ENCODE measurements around the gene PDE4B.

PDE4B gene

DNA sequence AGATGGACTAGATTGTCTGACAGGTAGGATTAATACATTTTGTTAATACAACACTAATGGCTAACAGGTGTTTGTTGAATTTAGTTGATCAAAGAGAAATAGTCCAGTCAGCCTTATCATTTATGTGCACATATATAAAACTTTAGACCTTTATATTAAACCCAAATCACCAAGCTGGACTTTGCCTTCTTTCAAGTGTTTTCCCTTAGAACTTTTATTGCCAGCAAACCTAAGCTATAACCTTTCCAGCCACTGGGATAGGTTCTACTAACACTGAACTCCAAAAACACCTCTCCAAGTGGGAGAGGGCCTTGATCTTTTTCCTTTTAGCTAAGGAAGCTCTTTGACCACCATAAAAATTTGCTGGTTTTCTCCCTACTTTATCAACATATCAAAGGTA lies 345.9 kb downstream of the PDE4B start:
- H3K4me1 ChIP-seq (ENCODE audit: control insufficient read depth, insufficient read depth, low read length): no peaks in the 10 kb centered on the region
- no peak overlapping the region for H3K27ac ChIP-seq (ENCODE audit: low read length)
- H3K4me3 ChIP-seq (ENCODE audit: low read length): no peak overlapping the region
- no peaks in the 10 kb centered on the region for H3K27me3 ChIP-seq (ENCODE audit: control insufficient read depth, insufficient read depth, low read length)
- H3K36me3 ChIP-seq (ENCODE audit: control insufficient read depth, insufficient read depth, low read length): no peaks in the 10 kb centered on the region
- H3K9me3 ChIP-seq (ENCODE audit: control insufficient read depth, insufficient read depth, low read length): no peaks in the 10 kb centered on the region
- DNase-seq (ENCODE audit: low read depth, low spot score): no peak

DNA sequence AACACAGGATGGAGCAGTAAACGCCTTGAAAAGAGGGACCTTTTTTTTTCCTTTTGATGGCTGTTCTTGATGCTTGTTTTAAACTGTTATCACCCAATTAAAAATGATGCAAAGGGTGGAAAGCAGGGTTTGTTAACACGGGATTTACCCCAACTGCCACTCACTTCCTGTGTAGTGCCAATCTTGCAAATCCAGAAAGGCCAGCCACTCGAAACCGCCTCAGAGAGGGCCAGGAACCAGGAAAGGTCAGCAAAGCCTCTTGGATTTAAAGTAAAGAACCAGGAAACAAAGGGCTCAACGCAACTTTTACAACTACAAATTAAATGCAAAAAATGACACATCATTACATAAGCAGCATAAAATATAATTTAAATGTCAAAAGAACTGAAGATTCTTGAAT lies 347.4 kb downstream of the PDE4B start:
- Histone ChIP-seq H3K27me3 (ENCODE audit: control insufficient read depth, insufficient read depth, low read length) (no peaks in the 10 kb centered on the region), H3K36me3 (ENCODE audit: control insufficient read depth, insufficient read depth, low read length) (no peaks in the 10 kb centered on the region), H3K27ac (ENCODE audit: low read length) (no peak overlapping the region), H3K4me3 (ENCODE audit: low read length) (no peak overlapping the region), H3K9me3 (ENCODE audit: control insufficient read depth, insufficient read depth, low read length) (no peaks in the 10 kb centered on the region), H3K4me1 (ENCODE audit: control insufficient read depth, insufficient read depth, low read length) (no peaks in the 10 kb centered on the region)
- WGBS (ENCODE audit: insufficient coverage, insufficient read length): no CpG with 5 or more reads among the region's 5 CpGs
- no peak for DNase-seq (ENCODE audit: low read depth, low spot score)

DNA sequence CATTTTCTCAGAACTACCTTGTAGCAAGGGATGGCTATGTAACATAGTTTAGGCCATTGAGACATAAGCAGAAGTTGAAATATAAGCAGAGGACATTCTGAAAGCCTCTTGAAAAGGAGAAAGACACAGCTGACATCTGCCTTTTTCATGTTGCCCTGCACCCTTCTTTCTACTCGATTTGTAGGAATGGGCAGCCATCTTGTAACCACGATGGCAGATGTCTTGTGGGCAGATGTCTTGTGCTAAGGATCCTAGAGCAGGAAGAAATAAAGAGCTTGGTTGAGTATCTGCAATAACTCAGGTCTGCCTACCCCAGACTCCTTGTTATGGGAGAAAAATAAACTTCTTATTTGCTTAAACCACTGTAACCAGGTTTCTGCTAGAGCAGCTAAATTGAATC lies 351.0 kb downstream of the PDE4B start:
- Histone ChIP-seq H3K27ac (ENCODE audit: low read length) (no peak overlapping the region), H3K9me3 (ENCODE audit: control insufficient read depth, insufficient read depth, low read length) (no peaks in the 10 kb centered on the region), H3K27me3 (ENCODE audit: control insufficient read depth, insufficient read depth, low read length) (no peaks in the 10 kb centered on the region), H3K4me1 (ENCODE audit: control insufficient read depth, insufficient read depth, low read length) (no peaks in the 10 kb centered on the region), H3K36me3 (ENCODE audit: control insufficient read depth, insufficient read depth, low read length) (no peaks in the 10 kb centered on the region), H3K4me3 (ENCODE audit: low read length) (no peak overlapping the region)
- no CpG with 5 or more reads among the region's 2 CpGs for WGBS (ENCODE audit: insufficient coverage, insufficient read length)
- DNase-seq (ENCODE audit: low read depth, low spot score): no peak

DNA sequence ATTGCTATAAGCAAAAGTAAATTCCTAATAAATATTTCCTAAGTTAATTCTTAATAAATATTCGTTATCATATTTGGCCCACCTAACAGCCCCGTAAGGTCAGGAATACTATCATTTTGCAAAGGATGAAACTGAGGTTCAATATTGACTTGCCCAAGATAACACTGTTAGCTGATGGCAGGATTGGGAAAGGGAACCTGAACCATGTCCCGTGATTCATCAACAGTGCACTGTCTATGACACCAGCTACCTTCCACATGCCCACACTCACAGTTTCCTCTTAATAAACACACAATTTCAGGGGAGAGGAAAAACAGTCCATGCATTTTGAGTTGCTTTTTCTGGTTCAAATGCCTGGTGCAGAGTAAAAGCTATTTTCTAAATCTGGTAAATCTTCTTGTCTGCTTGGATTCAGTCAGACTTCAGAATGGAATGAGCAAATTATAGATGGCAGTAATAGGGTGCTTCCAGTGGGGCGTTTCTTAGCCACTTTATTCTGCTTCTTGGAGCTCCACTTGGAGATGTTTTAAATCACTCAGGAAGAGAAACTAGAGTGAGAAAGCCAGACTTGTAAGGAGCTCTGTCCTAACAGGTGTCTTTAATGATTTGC lies 354.6 kb downstream of the PDE4B start:
- DNase-seq (ENCODE audit: low read depth, low spot score): no peak
- no peak overlapping the region for H3K27ac ChIP-seq (ENCODE audit: low read length)
- H3K4me1 ChIP-seq (ENCODE audit: control insufficient read depth, insufficient read depth, low read length): no peaks in the 10 kb centered on the region
- no peaks in the 10 kb centered on the region for H3K27me3 ChIP-seq (ENCODE audit: control insufficient read depth, insufficient read depth, low read length)
- H3K9me3 ChIP-seq (ENCODE audit: control insufficient read depth, insufficient read depth, low read length): no peaks in the 10 kb centered on the region
- WGBS (ENCODE audit: insufficient coverage, insufficient read length): no CpG with 5 or more reads among the region's 4 CpGs
- H3K36me3 ChIP-seq (ENCODE audit: control insufficient read depth, insufficient read depth, low read length): no peaks in the 10 kb centered on the region
- H3K4me3 ChIP-seq (ENCODE audit: low read length): no peak overlapping the region

DNA sequence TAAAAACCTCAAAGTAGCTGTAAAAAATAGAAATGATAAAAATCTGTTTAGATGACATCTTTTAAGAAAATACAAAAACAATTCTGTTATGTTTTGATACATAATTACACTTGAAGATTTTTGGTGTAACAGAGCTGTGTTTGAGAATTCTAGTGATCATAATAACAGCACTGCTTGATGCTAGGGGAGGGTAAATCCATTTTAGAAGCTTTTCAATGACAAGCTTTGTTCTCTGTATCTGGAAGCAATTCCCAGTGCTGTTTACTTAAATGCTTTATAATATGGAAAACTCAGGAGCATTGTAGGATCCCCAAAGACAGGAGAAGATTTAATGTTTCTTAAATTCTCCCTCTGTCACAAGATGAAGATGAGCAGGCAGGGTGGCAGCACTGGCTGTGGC lies 359.3 kb downstream of the PDE4B start:
- no peaks in the 10 kb centered on the region for H3K9me3 ChIP-seq (ENCODE audit: control insufficient read depth, insufficient read depth, low read length)
- no peak overlapping the region for H3K4me3 ChIP-seq (ENCODE audit: low read length)
- no peak for DNase-seq (ENCODE audit: low read depth, low spot score)
- H3K27me3 ChIP-seq (ENCODE audit: control insufficient read depth, insufficient read depth, low read length): no peaks in the 10 kb centered on the region
- H3K36me3 ChIP-seq (ENCODE audit: control insufficient read depth, insufficient read depth, low read length): no peaks in the 10 kb centered on the region
- no peaks in the 10 kb centered on the region for H3K4me1 ChIP-seq (ENCODE audit: control insufficient read depth, insufficient read depth, low read length)
- no peak overlapping the region for H3K27ac ChIP-seq (ENCODE audit: low read length)

DNA sequence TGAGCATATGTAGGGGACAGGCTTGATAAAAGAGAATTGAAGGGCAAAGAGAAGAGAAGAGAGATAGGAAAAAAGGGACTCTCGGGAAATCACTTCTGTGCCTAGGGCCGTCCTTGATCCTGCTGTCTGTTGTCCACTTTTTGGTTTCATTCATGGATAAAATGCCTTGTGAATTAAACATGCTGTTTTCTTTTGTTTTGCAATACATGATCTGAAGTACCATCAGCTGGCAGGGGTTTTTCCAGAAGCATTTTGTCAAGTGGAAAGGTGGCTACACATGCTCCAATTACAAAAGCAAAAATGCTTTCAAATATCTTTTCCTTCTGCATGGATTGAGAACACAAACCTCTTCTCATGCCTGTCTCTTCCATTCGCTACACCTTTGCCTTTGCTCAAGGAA lies 361.7 kb downstream of the PDE4B start:
- no CpG with 5 or more reads among the region's 3 CpGs for WGBS (ENCODE audit: insufficient coverage, insufficient read length)
- H3K27me3 ChIP-seq (ENCODE audit: control insufficient read depth, insufficient read depth, low read length): no peaks in the 10 kb centered on the region

DNA sequence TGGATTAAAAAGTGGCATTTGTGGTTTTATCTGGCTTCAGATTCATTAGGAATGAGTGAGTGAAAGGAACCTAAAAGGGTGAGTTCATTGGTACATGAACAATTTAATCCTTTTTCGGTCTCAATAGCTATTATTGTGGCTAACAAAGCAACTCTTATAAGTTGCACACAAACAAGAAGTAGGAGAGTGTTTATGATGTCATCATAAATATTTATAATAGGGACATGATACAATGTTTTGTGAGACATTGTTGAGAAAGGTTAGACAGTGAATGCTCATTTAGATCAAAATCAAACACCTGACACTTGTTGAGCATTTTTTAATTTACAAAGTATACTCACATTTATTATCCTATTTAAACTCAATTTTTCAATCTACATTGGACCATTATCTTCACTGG lies 363.4 kb downstream of the PDE4B start:
- no peak overlapping the region for H3K4me3 ChIP-seq (ENCODE audit: low read length)

More for the DNA sequence above, 361.7 kb downstream of the PDE4B start:
- H3K4me1 ChIP-seq (ENCODE audit: control insufficient read depth, insufficient read depth, low read length): no peaks in the 10 kb centered on the region
- no peaks in the 10 kb centered on the region for H3K9me3 ChIP-seq (ENCODE audit: control insufficient read depth, insufficient read depth, low read length)
- DNase-seq (ENCODE audit: low read depth, low spot score): no peak
- no peak overlapping the region for H3K27ac ChIP-seq (ENCODE audit: low read length)
- H3K4me3 ChIP-seq (ENCODE audit: low read length): no peak overlapping the region
- H3K36me3 ChIP-seq (ENCODE audit: control insufficient read depth, insufficient read depth, low read length): no peaks in the 10 kb centered on the region

DNA sequence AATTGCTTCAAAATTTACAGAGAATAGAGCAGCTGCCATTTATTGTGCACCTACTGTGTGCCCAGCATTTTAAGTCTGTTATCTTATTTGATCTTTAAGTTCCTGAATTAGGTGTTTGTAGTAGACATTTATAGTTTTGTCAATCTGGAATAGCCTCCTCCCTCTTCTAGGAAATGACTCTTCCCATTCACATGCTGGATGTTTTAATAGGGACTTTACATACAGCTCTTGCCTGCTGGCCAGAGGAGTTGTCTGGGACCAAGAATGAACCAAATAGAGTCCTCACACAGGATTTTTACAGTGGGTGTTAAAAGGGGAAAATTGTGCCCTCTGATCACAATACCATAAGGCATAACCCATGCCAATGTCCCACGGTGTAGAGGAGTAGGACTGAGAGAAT lies 367.1 kb downstream of the PDE4B start:
- Histone ChIP-seq H3K4me3 (ENCODE audit: low read length) (no peak overlapping the region), H3K4me1 (ENCODE audit: control insufficient read depth, insufficient read depth, low read length) (no peaks in the 10 kb centered on the region), H3K27ac (ENCODE audit: low read length) (no peak overlapping the region), H3K27me3 (ENCODE audit: control insufficient read depth, insufficient read depth, low read length) (no peaks in the 10 kb centered on the region), H3K36me3 (ENCODE audit: control insufficient read depth, insufficient read depth, low read length) (no peaks in the 10 kb centered on the region), H3K9me3 (ENCODE audit: control insufficient read depth, insufficient read depth, low read length) (no peaks in the 10 kb centered on the region)
- no CpG with 5 or more reads among the region's 1 CpG for WGBS (ENCODE audit: insufficient coverage, insufficient read length)
- no peak for DNase-seq (ENCODE audit: low read depth, low spot score)

More for the DNA sequence above, 363.4 kb downstream of the PDE4B start:
- no peaks in the 10 kb centered on the region for H3K9me3 ChIP-seq (ENCODE audit: control insufficient read depth, insufficient read depth, low read length)
- WGBS (ENCODE audit: insufficient coverage, insufficient read length): no CpG with 5 or more reads among the region's 1 CpG
- no peaks in the 10 kb centered on the region for H3K27me3 ChIP-seq (ENCODE audit: control insufficient read depth, insufficient read depth, low read length)
- H3K4me1 ChIP-seq (ENCODE audit: control insufficient read depth, insufficient read depth, low read length): no peaks in the 10 kb centered on the region
- no peak for DNase-seq (ENCODE audit: low read depth, low spot score)
- no peak overlapping the region for H3K27ac ChIP-seq (ENCODE audit: low read length)
- no peaks in the 10 kb centered on the region for H3K36me3 ChIP-seq (ENCODE audit: control insufficient read depth, insufficient read depth, low read length)

DNA sequence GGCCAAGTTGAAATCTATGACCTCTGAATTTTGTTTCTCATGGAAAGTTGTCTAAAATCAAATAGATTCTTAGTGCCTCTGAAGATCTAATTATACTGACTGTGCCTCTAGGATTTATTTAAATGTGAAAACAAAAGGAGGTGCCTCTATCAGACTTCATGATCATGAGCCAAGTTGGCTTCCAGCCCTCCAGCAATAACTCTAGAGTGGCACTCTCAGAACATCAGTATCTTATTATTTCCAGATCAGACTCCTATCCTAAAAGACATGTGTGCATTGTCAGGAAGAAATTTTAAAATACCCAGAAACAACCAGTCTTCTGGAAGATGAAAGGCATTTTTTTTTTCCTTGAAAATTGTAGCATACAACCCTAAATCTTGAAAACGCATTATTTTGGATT lies 368.0 kb downstream of the PDE4B start:
- Histone ChIP-seq H3K4me1 (ENCODE audit: control insufficient read depth, insufficient read depth, low read length) (no peaks in the 10 kb centered on the region), H3K36me3 (ENCODE audit: control insufficient read depth, insufficient read depth, low read length) (no peaks in the 10 kb centered on the region), H3K27me3 (ENCODE audit: control insufficient read depth, insufficient read depth, low read length) (no peaks in the 10 kb centered on the region), H3K4me3 (ENCODE audit: low read length) (no peak overlapping the region), H3K27ac (ENCODE audit: low read length) (no peak overlapping the region), H3K9me3 (ENCODE audit: control insufficient read depth, insufficient read depth, low read length) (no peaks in the 10 kb centered on the region)
- DNase-seq (ENCODE audit: low read depth, low spot score): no peak
- whole genome bisulfite sequencing (ENCODE audit: insufficient coverage, insufficient read length): no CpG with 5 or more reads among the region's 1 CpG

DNA sequence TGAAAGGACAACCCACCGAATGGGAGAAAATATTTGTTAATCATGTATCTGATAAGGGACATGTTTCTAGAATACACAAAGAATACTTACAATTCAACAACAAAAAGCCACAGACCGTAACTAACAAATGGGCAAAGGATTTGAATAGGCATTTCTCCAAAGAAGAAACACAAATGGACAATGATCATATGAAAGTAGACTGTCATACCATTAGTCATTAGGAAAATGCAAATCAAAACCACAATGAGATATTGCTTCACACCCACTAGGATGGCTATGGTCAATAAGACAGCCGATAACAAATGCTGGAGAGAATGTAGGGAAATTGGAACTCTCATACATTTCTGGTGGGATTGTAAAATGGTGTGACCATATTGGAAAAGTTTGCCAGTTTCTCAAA lies 374.1 kb downstream of the PDE4B start:
- Histone ChIP-seq H3K4me1 (ENCODE audit: control insufficient read depth, insufficient read depth, low read length) (no peaks in the 10 kb centered on the region), H3K36me3 (ENCODE audit: control insufficient read depth, insufficient read depth, low read length) (no peaks in the 10 kb centered on the region), H3K27me3 (ENCODE audit: control insufficient read depth, insufficient read depth, low read length) (no peaks in the 10 kb centered on the region), H3K27ac (ENCODE audit: low read length) (no peak overlapping the region), H3K9me3 (ENCODE audit: control insufficient read depth, insufficient read depth, low read length) (no peaks in the 10 kb centered on the region), H3K4me3 (ENCODE audit: low read length) (no peak overlapping the region)
- no peak for DNase-seq (ENCODE audit: low read depth, low spot score)
- WGBS (ENCODE audit: insufficient coverage, insufficient read length): no CpG with 5 or more reads among the region's 3 CpGs

DNA sequence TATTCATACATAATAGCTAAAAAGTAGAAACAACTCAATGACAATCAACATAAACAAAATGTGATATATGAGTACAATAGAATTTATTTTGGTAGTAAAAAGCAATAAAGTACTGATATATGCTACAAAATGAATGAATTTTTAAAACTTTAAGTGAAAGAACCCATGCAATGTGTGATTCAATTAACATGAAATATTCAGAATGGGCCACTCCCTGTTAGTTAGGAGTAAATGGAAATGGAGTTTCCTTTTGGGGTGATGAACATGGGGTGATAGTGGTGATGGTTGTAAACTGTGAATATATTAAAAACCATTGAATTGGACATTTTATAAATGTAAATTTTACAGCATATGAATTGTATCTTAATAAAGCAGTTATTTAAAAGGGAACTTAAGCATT lies 374.6 kb downstream of the PDE4B start:
- DNase-seq (ENCODE audit: low read depth, low spot score): no peak
- Histone ChIP-seq H3K27ac (ENCODE audit: low read length) (no peak overlapping the region), H3K4me1 (ENCODE audit: control insufficient read depth, insufficient read depth, low read length) (no peaks in the 10 kb centered on the region)

More for the DNA sequence above, 374.6 kb downstream of the PDE4B start:
- H3K36me3 ChIP-seq (ENCODE audit: control insufficient read depth, insufficient read depth, low read length): no peaks in the 10 kb centered on the region
- no peaks in the 10 kb centered on the region for H3K9me3 ChIP-seq (ENCODE audit: control insufficient read depth, insufficient read depth, low read length)
- no peak overlapping the region for H3K4me3 ChIP-seq (ENCODE audit: low read length)
- H3K27me3 ChIP-seq (ENCODE audit: control insufficient read depth, insufficient read depth, low read length): no peaks in the 10 kb centered on the region
